OCI-LY7 (cell line): ENCODE data around the gene NDUFB2. TPM values are rescaled to one million over a fixed set of nuclear protein-coding genes. Genes with fewer than 3 reads are reported as not detected.

Experiments used
- BruUV-seq: library from RNA; stranded (reverse); fragments of 400-500 nt; replicated peaks from 2 replicates; lab custom pipeline; 2021; lab: Mats Ljungman, UMichigan
- CTCF ChIA-PET: fragments of 300-600 bp; sonication (Branson Sonifier 250); formaldehyde crosslinking; loops from one replicate; lab custom pipeline; 2022; ENCODE audit warnings: antibody characterized with exemption; ENCODE audit not compliant: unreplicated experiment; lab: Charles Lee
- POLR2A ChIA-PET: fragments of 300-600 bp; sonication (Branson Sonifier 250); formaldehyde crosslinking; loops from one replicate; lab custom pipeline; 2022; ENCODE audit warnings: antibody characterized with exemption; lab: Charles Lee
- DNase-seq: peaks from one replicate; pipeline ENCODE4 v3.0.0-alpha.2; 2015; ENCODE audit warnings: low spot score
- H2AFZ ChIP-seq: fragments of 200-600 bp; sonication (generic), shearing (Covaris generic); 2 replicates; pipeline ENCODE4 v1.6.1; 2014; ENCODE audit warnings: mild to moderate bottlenecking, antibody characterized with exemption, low read length, moderate library complexity
- H3K27ac ChIP-seq: fragments of 200-600 bp; sonication (generic); 2 replicates; pipeline ENCODE4 v1.5.1; 2014; ENCODE audit warnings: mixed run types, low read depth, mild to moderate bottlenecking, moderate library complexity, low read length, inconsistent platforms; ENCODE audit not compliant: poor library complexity, severe bottlenecking
- H3K36me3 ChIP-seq: fragments of 200-600 bp; sonication (generic); 2 replicates; pipeline ENCODE4 v1.6.1; 2014; ENCODE audit warnings: mild to moderate bottlenecking, antibody characterized with exemption, low read length, moderate library complexity, mixed read lengths; ENCODE audit not compliant: insufficient read depth
- H3K4me1 ChIP-seq: fragments of 200-600 bp; sonication (generic); 2 replicates; pipeline ENCODE4 v1.5.1; 2014; ENCODE audit warnings: mild to moderate bottlenecking, low read length; ENCODE audit not compliant: insufficient read depth, poor library complexity, severe bottlenecking
- H3K4me2 ChIP-seq: fragments of 200-600 bp; sonication (generic); 2 replicates; pipeline ENCODE4 v1.6.1; 2014; ENCODE audit warnings: mild to moderate bottlenecking, low read length
- H3K4me3 ChIP-seq: fragments of 200-600 bp; sonication (generic); 2 replicates; pipeline ENCODE4 v1.5.1; 2014; ENCODE audit warnings: mild to moderate bottlenecking, low read depth, low read length; ENCODE audit not compliant: poor library complexity, severe bottlenecking
- H3K79me2 ChIP-seq: fragments of 200-600 bp; sonication (generic); 2 replicates; pipeline ENCODE4 v1.6.1; 2016; ENCODE audit warnings: low read depth, mild to moderate bottlenecking, low read length, moderate library complexity, mixed read lengths; ENCODE audit not compliant: insufficient read depth
- H3K9me2 ChIP-seq: fragments of 200-600 bp; sonication (generic); 2 replicates; pipeline ENCODE4 v1.6.1; 2016; ENCODE audit warnings: mild to moderate bottlenecking, low read length, mixed read lengths; ENCODE audit not compliant: insufficient read depth
- H3K9me3 ChIP-seq: fragments of 200-600 bp; sonication (generic); 2 replicates; pipeline ENCODE4 v1.6.1; 2014; ENCODE audit warnings: mild to moderate bottlenecking, mixed run types, low read length, mixed read lengths
- H4K20me1 ChIP-seq: fragments of 200-600 bp; sonication (generic); 2 replicates; pipeline ENCODE4 v1.6.1; 2014; ENCODE audit warnings: mild to moderate bottlenecking, antibody characterized with exemption, low read length, moderate library complexity, mixed read lengths; ENCODE audit not compliant: insufficient read depth
- EZH2phosphoT487 ChIP-seq: fragments of 200-600 bp; sonication (generic); IDR thresholded peaks from 2 replicates; pipeline ENCODE4 v1.6.1; 2018; ENCODE audit warnings: low read depth, borderline replicate concordance, mild to moderate bottlenecking, mixed run types, antibody characterized with exemption, low read length, moderate library complexity, mixed read lengths
- intact Hi-C: fragments of 100-400 bp; cut with micrococcal nuclease; formaldehyde crosslinking; loops from one replicate; pipeline ENCODE4 v1.10.0; 2022; ENCODE audit not compliant: unreplicated experiment
- total RNA-seq, 2 experiments: library from RNA; depleted of rRNA in 1 of 2; stranded (reverse); fragments of >200 nt in 1 of 2; shearing (Covaris generic) in 1 of 2; gene quantifications; 2 replicates each; pipeline ENCODE4 v1.2.3, GENCODE V29; 2014 to 2022
- TF ChIP-seq, protein P1 (sequence below): fragments of 200-600 bp; sonication (generic); conservative IDR thresholded peaks from 2 replicates; pipeline ENCODE4 v1.5.1; 2014; ENCODE audit warnings: mild to moderate bottlenecking, antibody characterized with exemption, low read length, moderate library complexity, mixed read lengths

NDUFB2 gene
- total RNA-seq, 2 experiments from 2014 or later: 114 to 139 TPM

DNA sequence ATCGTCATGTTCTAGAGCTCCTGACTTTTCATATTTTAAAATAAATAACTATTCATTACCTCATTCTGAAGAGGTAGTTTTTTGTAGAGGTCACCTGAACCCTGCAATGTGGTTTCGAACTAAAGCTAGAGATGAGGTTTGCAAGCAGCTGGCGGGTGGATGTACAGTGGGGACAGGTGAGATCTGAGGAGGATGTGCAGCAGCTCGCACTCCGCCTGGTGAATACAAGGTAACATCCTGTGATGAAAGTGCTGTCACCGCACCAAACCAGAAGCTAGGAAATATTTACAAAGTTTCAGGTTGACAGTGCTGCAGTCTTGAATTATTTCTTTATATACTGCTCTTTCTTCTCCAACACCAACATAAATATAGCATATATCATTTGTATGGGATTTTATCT is 26.5 kb downstream of the NDUFB2 start:
- no peak overlapping the region for H3K27ac ChIP-seq
- H3K4me1 ChIP-seq: peaks cover 9% of the 10 kb centered on the region
- intact Hi-C loops: loop anchor here (10.0 kb wide), 2 partner anchors 292 to 812 kb away; partner anchors contain the start of gene MRPS33
- no peaks in the 10 kb centered on the region for H3K9me2 ChIP-seq
- H3K4me3 ChIP-seq: no peak overlapping the region
- no TSS peak for BruUV-seq
- no peak overlapping the region for H2AFZ ChIP-seq
- no peaks in the 10 kb centered on the region for H3K36me3 ChIP-seq
- H4K20me1 ChIP-seq: no peaks in the 10 kb centered on the region
- H3K79me2 ChIP-seq: no peaks in the 10 kb centered on the region
- no peak for DNase-seq
- TF ChIP-seq EZH2phosphoT487: no peak
- TF ChIP-seq, protein P1, sequence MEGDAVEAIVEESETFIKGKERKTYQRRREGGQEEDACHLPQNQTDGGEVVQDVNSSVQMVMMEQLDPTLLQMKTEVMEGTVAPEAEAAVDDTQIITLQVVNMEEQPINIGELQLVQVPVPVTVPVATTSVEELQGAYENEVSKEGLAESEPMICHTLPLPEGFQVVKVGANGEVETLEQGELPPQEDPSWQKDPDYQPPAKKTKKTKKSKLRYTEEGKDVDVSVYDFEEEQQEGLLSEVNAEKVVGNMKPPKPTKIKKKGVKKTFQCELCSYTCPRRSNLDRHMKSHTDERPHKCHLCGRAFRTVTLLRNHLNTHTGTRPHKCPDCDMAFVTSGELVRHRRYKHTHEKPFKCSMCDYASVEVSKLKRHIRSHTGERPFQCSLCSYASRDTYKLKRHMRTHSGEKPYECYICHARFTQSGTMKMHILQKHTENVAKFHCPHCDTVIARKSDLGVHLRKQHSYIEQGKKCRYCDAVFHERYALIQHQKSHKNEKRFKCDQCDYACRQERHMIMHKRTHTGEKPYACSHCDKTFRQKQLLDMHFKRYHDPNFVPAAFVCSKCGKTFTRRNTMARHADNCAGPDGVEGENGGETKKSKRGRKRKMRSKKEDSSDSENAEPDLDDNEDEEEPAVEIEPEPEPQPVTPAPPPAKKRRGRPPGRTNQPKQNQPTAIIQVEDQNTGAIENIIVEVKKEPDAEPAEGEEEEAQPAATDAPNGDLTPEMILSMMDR: no peak
- ChIA-PET POLR2A (interaction anchor here (1.1 kb wide), 1 partner anchor 20 kb away, joined by 4 read pairs; no protein-coding TSS in a partner anchor), CTCF (no interaction called here)
- no peak overlapping the region for H3K4me2 ChIP-seq
- no peaks in the 10 kb centered on the region for H3K9me3 ChIP-seq

DNA sequence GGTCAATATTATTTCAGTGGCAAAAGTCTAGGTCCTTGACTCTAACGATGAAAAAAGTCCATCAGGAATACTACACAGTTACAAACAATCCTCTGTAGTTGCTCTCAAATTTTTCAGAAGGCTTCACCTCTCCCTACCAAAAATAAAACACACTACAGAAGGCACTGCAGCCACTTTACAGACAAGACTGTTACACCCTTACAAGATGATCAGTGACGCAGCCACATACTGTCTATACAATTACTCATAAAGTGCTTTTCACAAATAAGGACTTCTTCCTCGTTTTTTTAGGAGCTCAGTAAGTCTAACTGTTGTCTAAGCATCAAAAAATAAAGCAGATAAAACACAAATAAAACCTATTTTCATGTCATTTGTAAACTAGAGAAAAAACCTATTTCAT is 27.1 kb downstream of the NDUFB2 start:
- Histone ChIP-seq H4K20me1 (no peaks in the 10 kb centered on the region), H2AFZ (no peak overlapping the region), H3K4me1 (peaks cover 9% of the 10 kb centered on the region), H3K27ac (no peak overlapping the region), H3K9me3 (no peaks in the 10 kb centered on the region), H3K36me3 (no peaks in the 10 kb centered on the region), H3K4me2 (no peak overlapping the region), H3K4me3 (no peak overlapping the region), H3K9me2 (no peaks in the 10 kb centered on the region), H3K79me2 (no peaks in the 10 kb centered on the region)
- BruUV-seq: no TSS peak
- intact Hi-C loops: loop anchor here (10.0 kb wide), 2 partner anchors 291 to 811 kb away; partner anchors contain the start of gene MRPS33
- TF ChIP-seq EZH2phosphoT487: no peak
- TF ChIP-seq, protein P1: no peak
- CTCF ChIA-PET: no interaction called here
- POLR2A ChIA-PET: interaction anchor here (1.1 kb wide), 1 partner anchor 20 kb away, joined by 4 read pairs; no protein-coding TSS in a partner anchor
- no peak for DNase-seq

DNA sequence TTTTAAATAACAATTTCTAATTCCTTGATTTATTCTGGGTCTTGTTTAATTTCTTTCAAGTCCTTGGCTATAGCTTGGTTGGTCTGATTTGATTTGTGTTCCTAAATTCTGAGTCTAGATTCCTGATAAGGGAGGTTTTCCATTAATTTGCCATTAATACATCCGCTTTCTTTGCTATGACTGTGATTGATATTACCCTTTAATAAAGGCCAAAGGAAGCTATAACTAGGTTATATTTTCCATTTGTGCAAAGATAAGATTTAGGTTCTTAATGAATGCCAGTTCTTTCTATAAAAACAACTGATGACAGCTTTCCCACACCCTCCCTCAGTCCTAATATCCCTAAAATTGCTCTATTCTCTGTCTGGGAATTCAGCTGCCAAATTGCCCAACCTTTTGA is 28.2 kb downstream of the NDUFB2 start:
- no peak overlapping the region for H3K4me2 ChIP-seq
- H3K4me1 ChIP-seq: peaks cover 6% of the 10 kb centered on the region
- ChIA-PET CTCF (no interaction called here), POLR2A (interaction anchor here (0.5 to 1.0 kb wide), 2 partner anchors 20 to 74 kb away, joined by 3 read pairs; no protein-coding TSS in a partner anchor)
- no peak overlapping the region for H2AFZ ChIP-seq
- no peaks in the 10 kb centered on the region for H3K9me2 ChIP-seq
- TF ChIP-seq, protein P1: no peak
- no peak for TF ChIP-seq EZH2phosphoT487
- no peaks in the 10 kb centered on the region for H4K20me1 ChIP-seq
- no peak overlapping the region for H3K27ac ChIP-seq
- H3K4me3 ChIP-seq: no peak overlapping the region
- H3K79me2 ChIP-seq: no peaks in the 10 kb centered on the region
- DNase-seq: no peak
- BruUV-seq: no TSS peak
- no peaks in the 10 kb centered on the region for H3K36me3 ChIP-seq
- no peaks in the 10 kb centered on the region for H3K9me3 ChIP-seq
- intact Hi-C loops: loop anchor here (10.0 kb wide), 2 partner anchors 290 to 810 kb away; partner anchors contain the start of gene MRPS33
